Left ventricle myocardium inferior (tissue), 1 donor: ENCODE results near the gene VWC2L. TPM values are rescaled to one million over a fixed set of nuclear protein-coding genes. Genes with fewer than 3 reads are reported as not detected.

Experiments
- DNase-seq: peaks from one replicate; pipeline ENCODE4 v3.0.0-alpha.2; 2020
- H3K27ac ChIP-seq: fragments of 200-600 bp; replicated peaks from 2 replicates; pipeline ENCODE4 v1.8.0; 2021
- H3K27me3 ChIP-seq: fragments of 200-600 bp; 2 replicates; pipeline ENCODE4 v1.8.0; 2021; ENCODE audit warnings: low read depth
- H3K36me3 ChIP-seq: fragments of 200-600 bp; 2 replicates; pipeline ENCODE4 v1.8.0; 2021
- H3K4me1 ChIP-seq: fragments of 200-600 bp; 2 replicates; pipeline ENCODE4 v1.8.0; 2021
- H3K4me3 ChIP-seq: fragments of 200-600 bp; 2 replicates; pipeline ENCODE4 v1.8.0; 2021; ENCODE audit warnings: mild to moderate bottlenecking, moderate library complexity
- H3K9me3 ChIP-seq: fragments of 200-600 bp; replicated peaks from 2 replicates; pipeline ENCODE4 v1.8.0; 2021
- CTCF ChIP-seq: fragments of 200-600 bp; IDR thresholded peaks from 2 replicates; pipeline ENCODE4 v1.8.0; 2021; ENCODE audit warnings: antibody characterized with exemption, mild to moderate bottlenecking, borderline replicate concordance
- intact Hi-C: fragments of 100-400 bp; cut with micrococcal nuclease; formaldehyde crosslinking; loops from one replicate; pipeline ENCODE4 v1.11.0; 2022
- total RNA-seq: library from RNA; stranded (reverse); fragmentation: NEBNext Ultra II Directional; extraction: Animal tissue kit (Norgen Biotek cat#: 25700); gene quantifications from one replicate; pipeline ENCODE4 v1.2.1, GENCODE V29; 2021
- donor health status: DM: no; HTN: yes; CAD: no; lungs with severe emphysema.

The VWC2L gene
- total RNA-seq, 1 donor from 2014 or later: not detected

DNA sequence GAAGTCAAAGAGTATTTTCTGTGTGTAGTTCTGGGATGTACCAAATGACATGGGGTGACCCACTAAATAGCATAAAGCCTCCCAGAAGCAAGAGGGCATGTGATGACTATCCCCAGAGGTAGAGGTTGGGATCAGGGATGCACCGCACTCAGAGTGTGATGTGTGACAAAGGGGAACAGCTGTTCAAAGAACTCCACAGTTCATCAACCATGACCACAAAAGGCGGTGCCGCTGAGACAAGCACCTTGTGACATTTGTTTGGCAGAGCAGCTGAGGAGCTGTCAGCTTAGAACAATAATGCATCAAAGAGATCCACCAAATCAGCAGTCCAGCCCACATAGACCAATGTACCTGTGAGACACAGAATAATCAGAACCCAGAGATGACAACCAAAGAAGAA, 81.3 kb downstream of the VWC2L start:
- intact Hi-C loops: no loop called here
- Histone ChIP-seq H3K36me3 (no peaks in the 10 kb centered on the region), H3K27me3 (no peaks in the 10 kb centered on the region), H3K27ac (no peak overlapping the region), H3K9me3 (peaks cover 11% of the 10 kb centered on the region), H3K4me1 (peaks cover 24% of the 10 kb centered on the region), H3K4me3 (no peak overlapping the region)
- DNase-seq: no peak
- TF ChIP-seq CTCF: no peak

- Histone ChIP-seq H3K36me3 (no peaks in the 10 kb centered on the region), H3K27ac (no peak overlapping the region), H3K4me3 (no peak overlapping the region), H3K4me1 (peaks cover 29% of the 10 kb centered on the region), H3K9me3 (peaks cover 11% of the 10 kb centered on the region), H3K27me3 (no peaks in the 10 kb centered on the region)
- intact Hi-C loops: no loop called here
- DNase-seq: no peak
- no peak for TF ChIP-seq CTCF
Observed at GRCh38 chr2:214492608-214493007, 81.8 kb downstream of the VWC2L start.

DNA sequence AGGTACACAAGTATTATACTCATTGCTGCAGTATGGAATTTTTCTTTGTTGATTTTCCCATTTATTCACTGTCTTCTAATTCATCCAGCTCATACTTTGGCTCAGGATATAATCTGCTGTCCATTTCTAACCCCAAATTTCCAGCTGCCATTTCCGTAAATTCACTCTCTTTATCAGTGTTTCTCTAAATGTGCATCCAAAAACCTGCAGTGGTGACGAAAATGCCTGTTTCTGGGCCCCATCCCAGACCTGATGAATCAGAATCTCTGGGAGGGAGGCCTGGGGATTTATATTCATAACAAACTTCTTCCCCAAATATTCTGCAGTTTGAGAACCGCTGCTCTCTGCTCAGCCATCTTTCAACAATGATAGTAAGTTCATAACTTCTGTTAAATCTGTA, 86.6 kb downstream of the VWC2L start:
- Histone ChIP-seq H3K36me3 (no peaks in the 10 kb centered on the region), H3K27ac (peak overlapping the region; percentile 34), H3K27me3 (no peaks in the 10 kb centered on the region), H3K4me1 (peaks cover 14% of the 10 kb centered on the region), H3K4me3 (no peak overlapping the region), H3K9me3 (peaks cover 7% of the 10 kb centered on the region)
- TF ChIP-seq CTCF: no peak
- intact Hi-C loops: no loop called here
- DNase-seq: no peak

- TF ChIP-seq CTCF: no peak
- intact Hi-C loops: no loop called here
- Histone ChIP-seq H3K9me3 (no peaks in the 10 kb centered on the region), H3K4me3 (no peak overlapping the region), H3K27me3 (no peaks in the 10 kb centered on the region), H3K27ac (no peak overlapping the region), H3K36me3 (no peaks in the 10 kb centered on the region), H3K4me1 (peaks cover 13% of the 10 kb centered on the region)
- no peak for DNase-seq
Observed at GRCh38 chr2:214503568-214503967, 92.7 kb downstream of the VWC2L start.

GRCh38 chr2:214504599-214505376, 93.9 kb downstream of the VWC2L start:
- no peak overlapping the region for H3K4me3 ChIP-seq

More at GRCh38 chr2:214504599-214505376, 93.9 kb downstream of the VWC2L start:
- H3K36me3 ChIP-seq: no peaks in the 10 kb centered on the region
- H3K27ac ChIP-seq: peak overlapping the region; percentile 42
- DNase-seq: no peak
- TF ChIP-seq CTCF: no peak
- H3K4me1 ChIP-seq: peaks cover 13% of the 10 kb centered on the region
- H3K9me3 ChIP-seq: no peaks in the 10 kb centered on the region
- intact Hi-C loops: no loop called here
- no peaks in the 10 kb centered on the region for H3K27me3 ChIP-seq
